ENCODE measurements around the gene HMG20A.
"Not testable (repeated sequence)": the region's sequence is repeated elsewhere in the genome, so short reads cannot be mapped to it uniquely, and the experiment has no call there.

HMG20A gene

GRCh38 chr15:77409259-77410156 is 11.2 kb upstream of the HMG20A start:
- DNase-seq, result no peak

- DNase-seq, result not testable (repeated sequence)
Observed at GRCh38 chr15:77410157-77410500, 10.6 kb upstream of the HMG20A start.

- no peak for DNase-seq
Observed at GRCh38 chr15:77410701-77411618, 9.7 kb upstream of the HMG20A start.

- DNase-seq, result no peak
Observed at GRCh38 chr15:77411619-77411976, 9.1 kb upstream of the HMG20A start.

- DNase-seq, result no peak
Observed at GRCh38 chr15:77412972-77413698, 7.6 kb upstream of the HMG20A start.

GRCh38 chr15:77413699-77414349 is 6.9 kb upstream of the HMG20A start:
- no peak for DNase-seq

GRCh38 chr15:77414789-77415442 is 5.8 kb upstream of the HMG20A start:
- DNase-seq, result no peak

- DNase-seq, result no peak
Observed at GRCh38 chr15:77415450-77416147, 5.1 kb upstream of the HMG20A start.

GRCh38 chr15:77416148-77416455 is 4.6 kb upstream of the HMG20A start:
- DNase-seq, result no peak

- DNase-seq, result no peak
Observed at GRCh38 chr15:77416954-77417353, 3.7 kb upstream of the HMG20A start.

GRCh38 chr15:77417602-77418001 is 3.1 kb upstream of the HMG20A start:
- no peak for DNase-seq

GRCh38 chr15:77418391-77418965 is 2.2 kb upstream of the HMG20A start:
- DNase-seq, result peak; percentile 24

- DNase-seq, result peak; percentile 68
Observed at GRCh38 chr15:77418966-77419835, 1.5 kb upstream of the HMG20A start.

- DNase-seq, result peak; percentile 100
Observed at GRCh38 chr15:77419836-77420609, 665 bp upstream of the HMG20A start, which contains the start of gene PEAK1. PEAK1 (minus strand) TSS chr15:77420104; CDS start chr15:77181926, 238,178 bp downstream.

- DNase-seq, result no peak
Observed at GRCh38 chr15:77421370-77421700, 647 bp downstream of the HMG20A start.

GRCh38 chr15:77425104-77425503 is 4.4 kb downstream of the HMG20A start:
- no peak for DNase-seq

- no peak for DNase-seq
Observed at GRCh38 chr15:77426377-77426776, 5.7 kb downstream of the HMG20A start.

GRCh38 chr15:77426871-77427270 is 6.2 kb downstream of the HMG20A start:
- no peak for DNase-seq

- DNase-seq, result no peak
Observed at GRCh38 chr15:77430213-77430612, 9.5 kb downstream of the HMG20A start.
